HG02973 (cell line): ENCODE measurements around the gene SNX24.
"Not testable (repeated sequence)": the region's sequence is repeated elsewhere in the genome, so short reads cannot be mapped to it uniquely, and the experiment has no call there.

Source experiments
- ATAC-seq: cut with Tn5 transposase; IDR thresholded peaks from one replicate; pipeline ENCODE4 v1.9.1; 2021; ENCODE audit warnings: moderate library complexity; ENCODE audit not compliant: unreplicated experiment

Gene SNX24, protein sequence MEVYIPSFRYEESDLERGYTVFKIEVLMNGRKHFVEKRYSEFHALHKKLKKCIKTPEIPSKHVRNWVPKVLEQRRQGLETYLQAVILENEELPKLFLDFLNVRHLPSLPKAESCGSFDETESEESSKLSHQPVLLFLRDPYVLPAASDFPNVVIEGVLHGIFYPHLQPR

DNA sequence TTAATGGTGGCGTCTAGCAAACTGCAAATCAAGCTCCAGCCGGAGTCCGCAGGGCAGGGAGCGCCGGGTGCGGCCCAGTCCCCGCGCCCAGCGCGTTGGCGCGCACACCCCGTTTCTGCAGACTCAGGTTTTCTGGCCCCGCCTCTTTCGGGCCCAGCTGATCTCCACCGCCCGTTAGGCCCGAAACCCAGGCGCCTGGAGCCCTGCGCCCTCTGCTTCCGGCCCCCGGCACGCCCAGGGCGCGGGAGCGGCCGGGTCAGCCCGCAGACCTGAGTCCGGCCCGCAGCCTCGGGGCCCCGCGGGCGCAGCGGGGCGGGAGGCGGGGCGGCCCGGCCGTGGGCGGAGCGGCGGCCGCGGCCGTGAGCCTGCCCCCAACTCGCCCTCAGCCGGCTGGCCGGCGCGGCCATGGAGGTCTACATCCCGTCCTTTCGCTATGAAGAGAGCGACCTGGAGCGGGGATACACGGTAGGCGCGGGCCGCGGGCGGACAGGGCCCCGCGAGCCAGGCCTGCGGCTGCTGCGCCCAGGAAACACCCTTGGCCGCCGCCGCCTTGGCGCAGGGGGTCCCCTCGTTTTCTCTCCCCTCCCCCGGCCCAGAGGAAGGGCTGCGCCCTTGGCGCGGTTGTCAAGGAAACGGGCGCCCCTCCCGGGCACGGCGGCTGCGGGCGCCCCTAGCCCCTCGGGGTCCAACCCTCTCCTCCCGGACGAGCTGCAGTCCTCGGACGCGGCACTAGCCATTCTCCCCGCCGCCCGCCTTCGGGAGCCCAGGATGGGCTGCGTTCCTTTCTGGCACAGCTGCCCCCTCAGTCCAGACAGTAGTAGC is at the start of gene SNX24:
Gene SNX24 (plus strand): TSS at position 385 of the 822 bp plus-strand sequence. CDS start 21 bp downstream, at position 406.
- peak; percentile 74 for ATAC-seq

DNA sequence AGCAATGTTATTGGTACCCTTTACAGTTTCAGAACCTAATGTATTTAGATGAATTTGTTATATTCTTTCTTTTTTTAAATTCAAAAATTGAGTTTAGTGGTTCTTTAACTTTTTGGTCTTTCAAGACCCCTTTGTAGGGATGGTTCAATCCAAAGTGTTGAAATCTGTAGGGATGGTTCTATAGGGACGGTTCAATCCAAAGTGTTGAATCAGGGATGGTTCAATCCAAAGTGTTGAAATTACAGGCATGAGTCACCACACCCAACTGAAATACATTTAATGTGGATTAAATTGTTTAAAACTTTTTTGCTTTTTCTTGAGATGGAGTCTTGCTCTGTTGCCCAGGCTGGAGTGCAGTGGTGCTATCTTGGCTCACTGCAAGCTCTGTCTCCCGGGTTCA is 39.9 kb upstream of the SNX24 start:
- no peak for ATAC-seq

DNA sequence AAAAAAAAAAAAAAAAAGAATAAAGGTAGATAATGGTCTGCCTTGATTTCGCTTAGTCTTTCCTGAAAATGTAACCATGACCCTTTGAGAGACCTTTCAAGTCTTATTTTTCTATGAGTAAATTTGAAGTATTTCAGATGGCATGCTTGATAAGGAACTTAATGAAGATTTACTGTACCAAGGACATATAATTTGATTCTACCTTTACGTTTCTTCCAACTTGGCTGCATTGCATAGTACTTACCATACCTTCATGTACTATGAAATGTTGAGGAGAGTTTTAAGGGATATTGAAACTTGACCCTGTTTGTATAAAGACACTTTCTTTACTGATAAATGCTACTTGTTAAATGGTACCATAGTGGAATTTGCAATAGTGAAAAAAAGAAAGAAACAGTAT is 35.0 kb upstream of the SNX24 start:
- ATAC-seq: no peak

DNA sequence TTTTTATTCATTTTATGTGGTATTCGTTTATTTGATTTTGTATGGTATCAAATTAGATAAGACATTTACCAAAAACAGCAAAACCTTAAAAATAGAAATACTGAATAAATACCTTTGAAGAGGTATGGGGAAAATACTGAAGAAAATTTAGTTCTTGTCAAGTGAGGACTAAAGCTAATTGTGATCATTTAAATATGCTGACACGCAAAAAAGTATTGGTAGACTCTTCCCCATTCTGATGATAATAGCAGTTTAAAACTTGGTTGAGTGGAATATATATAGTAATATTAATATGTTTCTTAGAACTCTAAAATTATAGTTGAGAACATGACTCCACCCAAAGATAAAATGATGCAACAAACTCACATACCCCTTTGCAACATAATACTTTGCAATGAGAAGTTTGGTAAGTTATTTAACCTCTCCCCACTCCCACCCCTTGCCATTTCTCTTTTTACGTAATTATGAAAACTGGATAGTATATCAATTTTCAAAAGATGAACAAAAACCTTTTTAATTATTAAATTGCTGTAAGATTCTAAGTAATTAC is 30.1 kb upstream of the SNX24 start:
- ATAC-seq: no peak

DNA sequence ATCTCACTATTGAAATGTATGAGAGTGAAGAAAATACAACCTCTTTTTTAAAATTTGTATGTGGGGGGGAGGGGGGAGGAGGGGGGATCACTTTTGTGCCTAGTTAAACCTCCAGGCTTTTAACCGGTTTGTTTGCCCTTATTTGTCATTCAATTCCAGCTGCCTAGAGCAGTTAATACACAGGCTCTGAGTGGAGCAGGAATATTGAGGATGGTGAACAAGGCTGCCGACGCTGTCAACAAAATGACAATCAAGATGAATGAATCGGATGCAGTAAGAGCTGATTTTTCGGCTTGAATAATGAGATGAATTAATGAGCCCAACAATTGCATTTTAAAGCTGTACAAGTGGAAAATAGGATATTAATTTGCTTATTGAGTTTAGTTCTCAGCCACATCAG is 28.7 kb upstream of the SNX24 start:
- no peak for ATAC-seq

DNA sequence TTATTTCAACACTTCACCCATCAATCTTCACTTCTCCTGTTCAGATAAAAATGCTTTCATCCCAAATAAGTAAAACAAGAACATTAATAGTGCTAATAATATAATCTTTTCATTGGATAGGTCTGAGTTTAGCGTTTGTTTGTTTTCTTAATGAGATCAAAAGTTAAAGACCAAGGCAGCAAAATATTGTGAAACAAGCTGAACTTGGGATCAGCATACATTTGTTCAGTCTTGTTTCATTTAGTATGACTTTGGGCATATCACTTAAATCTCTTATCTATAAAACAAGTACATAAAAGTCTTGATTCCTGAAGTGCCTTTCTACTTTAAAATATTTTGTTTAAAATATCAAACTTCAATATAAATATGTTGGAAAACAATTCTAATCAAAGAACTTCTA is 13.4 kb upstream of the SNX24 start:
- no peak for ATAC-seq

DNA sequence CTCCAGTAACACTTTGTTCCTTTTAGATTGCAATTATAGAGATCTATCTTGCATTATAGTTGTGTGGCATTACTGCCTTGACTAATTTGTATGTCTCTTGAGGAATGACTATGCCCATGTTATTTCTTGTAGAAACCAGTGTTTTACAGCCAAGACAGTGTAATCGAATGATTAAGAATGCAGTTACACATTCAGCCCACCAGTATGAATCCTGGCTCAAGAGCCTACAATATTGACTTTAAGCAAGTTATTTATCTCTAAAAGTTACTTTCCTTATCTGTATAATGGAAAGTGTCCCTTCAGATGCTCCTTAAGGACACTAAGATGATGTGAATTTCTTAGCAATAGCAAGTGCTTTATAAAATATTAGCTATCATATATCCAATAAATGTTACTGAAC is 9.7 kb upstream of the SNX24 start:
- no peak for ATAC-seq

DNA sequence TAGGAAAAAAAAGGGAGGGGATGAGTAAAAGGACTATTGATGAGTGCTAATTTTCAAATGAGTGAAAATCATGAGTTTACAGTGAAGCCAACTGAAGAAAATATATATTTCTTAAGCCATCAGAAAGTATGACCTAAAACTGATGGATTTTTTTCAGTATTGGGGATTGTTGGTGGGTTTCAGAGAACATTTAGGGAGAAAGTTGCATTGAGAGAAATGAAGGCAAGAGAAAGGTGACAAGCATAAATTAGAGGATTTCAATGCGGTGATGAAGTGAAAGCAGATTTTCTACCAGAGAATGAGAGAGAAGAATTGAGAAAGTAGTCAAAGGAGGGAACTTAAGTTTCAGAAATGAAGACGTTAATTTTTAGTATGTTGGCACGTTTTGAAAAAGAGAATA is 8.5 kb upstream of the SNX24 start:
- no peak for ATAC-seq

DNA sequence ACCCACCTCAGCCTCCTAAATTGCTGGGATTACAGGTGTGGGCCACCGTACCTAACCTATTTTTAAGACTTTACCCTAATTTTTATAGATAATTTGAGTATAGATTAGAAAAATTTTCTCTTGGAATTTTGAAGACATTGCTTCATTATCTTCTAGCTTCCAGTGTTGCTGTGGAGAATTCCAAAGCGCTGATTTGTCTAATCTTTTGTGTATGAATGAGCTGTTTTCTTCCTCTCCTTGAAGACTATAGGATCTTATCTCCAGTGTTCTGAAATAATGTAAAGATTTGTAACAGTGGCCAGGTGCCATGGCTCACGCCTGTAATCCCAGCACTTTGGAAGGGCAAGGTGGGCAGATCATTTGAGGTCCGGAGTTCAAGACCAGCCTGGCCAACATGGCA is 5.7 kb upstream of the SNX24 start:
- ATAC-seq: no peak

DNA sequence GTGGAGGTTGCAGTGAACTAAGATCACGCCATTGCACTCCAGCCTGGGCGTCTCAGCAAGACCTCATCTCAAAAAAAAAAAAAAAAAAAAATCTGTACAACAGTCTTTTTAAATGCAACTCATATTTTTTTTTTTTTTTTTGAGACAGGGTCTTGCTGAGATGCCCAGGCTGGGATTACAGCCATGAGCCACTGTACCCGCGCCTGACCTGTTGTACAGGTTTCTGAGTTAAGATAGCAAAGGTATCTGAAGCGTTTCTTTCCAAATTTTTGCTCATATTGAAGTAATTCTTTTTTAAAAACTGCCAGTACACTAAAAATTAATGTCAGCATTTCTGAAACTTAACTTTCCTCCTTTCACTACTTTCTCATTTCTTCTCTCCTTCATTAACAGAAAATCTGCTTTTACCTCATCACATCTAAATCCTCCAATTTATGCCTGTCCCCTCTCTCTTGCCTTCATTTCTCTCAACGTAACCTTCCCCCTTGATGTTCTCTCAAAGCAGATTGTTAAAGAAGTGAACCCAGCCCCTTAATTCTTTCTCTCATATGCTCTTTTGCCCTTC is 3.3 kb upstream of the SNX24 start:
- ATAC-seq: no peak

DNA sequence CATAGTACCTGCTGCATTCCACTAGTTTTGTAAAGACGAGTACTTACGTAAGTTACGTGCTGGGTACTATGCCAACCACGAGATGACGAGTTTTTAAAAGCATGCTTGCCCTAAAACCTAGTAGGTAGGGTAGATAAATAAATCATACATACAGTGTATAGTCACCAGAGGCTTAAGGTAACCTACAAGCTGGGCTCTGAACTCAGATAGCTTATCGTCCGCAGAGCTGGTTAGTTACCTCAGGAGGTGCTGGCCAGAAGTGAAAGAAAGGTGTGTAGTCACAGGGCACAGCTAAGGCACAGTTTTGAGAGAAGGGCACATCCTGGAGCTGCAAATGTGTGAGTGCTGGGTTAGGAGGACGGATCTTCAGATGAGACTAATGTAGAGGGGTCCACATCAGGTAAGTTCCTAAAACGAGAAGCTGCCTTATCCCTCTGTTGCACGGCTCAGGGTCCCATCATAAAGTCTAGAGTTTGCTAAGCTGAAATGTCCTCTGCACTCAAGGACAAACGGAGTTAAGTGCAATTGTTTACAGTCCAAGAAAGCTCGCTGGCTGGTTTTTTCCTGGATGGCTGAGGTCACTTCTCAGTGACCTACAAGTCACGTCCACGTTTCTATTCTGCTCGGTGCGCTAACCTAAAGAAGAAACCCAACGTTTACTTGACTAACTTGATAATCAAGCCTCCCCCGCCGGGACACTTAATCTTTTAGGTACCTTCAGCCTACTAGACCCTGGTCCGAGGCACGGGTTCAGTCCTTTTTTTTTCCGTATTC is 1.1 kb upstream of the SNX24 start:
- ATAC-seq: peak; percentile 0

DNA sequence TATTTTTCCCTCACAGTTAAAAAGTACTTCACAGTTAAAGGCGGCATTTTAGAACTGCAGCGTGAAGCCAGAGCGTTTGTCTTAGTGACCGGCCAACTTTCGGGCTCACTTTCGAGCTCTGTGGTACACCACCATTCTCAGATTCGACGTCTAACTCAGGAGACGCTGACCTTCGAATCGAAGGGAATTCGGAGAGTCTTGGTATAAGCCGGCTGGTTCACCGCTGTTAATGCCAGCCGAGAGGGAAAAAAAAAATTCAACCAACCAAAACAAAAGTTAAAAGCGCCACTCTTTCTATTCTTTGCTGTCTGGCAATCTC is 544 bp upstream of the SNX24 start:
- peak; percentile 40 for ATAC-seq

DNA sequence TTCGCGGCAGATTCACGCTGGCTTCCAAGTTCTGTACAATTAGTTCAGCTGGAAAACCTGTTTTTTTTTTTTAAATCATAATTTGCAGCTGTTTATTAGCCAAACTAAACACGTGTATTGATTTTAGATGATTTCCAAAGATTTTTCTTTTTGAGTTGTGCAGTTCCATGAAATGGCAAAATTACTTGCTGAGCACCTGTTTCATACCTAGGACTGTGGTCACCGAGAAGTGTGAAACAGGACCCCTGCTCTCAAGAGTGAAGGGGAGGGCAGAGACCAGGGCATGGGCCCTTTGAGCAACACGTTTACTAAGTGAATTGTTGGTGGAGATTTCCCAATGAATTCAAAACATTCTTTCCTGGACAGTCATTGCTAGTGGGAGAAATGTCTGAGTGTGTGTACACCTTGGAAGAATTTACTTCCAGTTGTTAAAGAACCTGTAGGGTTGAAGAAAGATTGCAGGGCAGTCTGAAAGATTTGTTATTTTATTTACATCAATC is 688 bp downstream of the SNX24 start:
- no peak for ATAC-seq

DNA sequence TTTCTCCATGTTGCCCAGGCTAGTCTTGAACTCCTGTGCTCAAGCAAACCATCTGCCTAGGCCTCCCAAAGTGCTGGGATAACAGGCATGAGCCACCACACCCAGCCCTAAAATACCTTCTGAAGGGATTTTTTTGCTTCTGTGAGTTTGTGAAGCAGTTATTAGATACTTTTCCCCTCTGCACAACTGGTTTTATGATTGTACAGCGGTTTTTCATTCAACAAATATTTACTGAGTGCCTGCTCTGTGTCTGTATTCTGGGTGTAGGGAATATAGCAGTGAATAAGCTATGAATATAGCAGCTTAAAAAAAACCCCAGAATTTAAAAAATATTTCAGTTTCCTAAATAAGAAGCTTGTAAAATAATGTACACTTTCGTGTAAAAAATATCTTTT is 2.3 kb downstream of the SNX24 start:
- ATAC-seq: no peak

DNA sequence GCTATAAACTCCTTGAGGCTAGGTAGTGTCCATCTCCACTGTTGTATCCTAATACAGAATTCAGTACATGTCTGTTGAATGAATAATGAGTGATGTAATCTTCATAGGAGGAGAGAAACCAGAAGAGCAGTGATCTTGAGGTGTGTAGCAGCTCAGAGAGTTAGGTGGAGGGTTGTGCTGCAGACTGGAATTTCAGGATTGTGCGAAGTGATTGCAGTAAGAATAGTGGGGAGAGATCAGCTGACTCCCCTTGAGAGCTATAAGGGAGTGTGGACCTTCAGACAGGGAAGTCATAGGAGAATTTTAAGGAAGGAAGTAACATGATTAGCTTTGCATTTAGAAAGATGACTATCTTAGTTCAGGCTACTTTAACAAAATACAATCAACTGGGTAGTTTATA is 4.4 kb downstream of the SNX24 start:
- ATAC-seq: no peak

DNA sequence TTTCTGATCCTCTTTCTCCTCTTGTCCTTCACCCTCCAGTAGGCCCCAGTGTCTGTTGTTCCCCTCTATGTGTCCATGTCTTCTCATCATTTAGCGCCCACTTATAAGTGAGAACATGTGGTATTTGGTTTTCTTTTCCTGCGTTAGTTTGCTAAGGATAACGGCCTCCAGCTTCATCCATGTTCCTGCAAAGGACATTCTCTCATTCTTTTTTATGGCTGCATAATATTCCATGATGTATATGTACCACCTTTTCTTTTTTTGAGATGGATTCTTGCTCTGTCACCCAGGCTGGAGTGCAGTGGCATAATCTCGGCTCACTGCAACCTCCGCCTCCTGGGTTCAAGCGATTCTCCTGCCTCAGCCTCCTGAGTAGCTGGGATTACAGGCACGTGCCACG is 12.1 kb downstream of the SNX24 start:
- not testable (repeated sequence) for ATAC-seq

DNA sequence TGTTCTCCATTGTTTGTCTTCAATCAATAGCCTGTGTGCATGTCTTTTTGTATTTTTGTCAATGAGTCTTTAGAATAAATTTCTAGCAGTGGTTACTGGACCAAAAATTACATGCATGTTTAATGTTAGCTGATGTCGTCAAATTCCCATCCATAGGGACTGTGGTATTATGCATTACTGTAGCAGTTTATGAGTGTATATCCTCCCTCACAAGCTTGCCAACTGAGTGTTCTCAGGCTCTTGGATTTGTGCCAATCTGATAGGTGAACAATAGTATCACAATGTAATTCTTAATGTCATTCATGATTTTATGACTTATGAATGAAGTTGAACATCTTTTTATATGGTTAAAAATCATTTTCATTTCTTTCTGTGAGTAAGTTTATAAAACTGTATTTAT is 13.0 kb downstream of the SNX24 start:
- no peak for ATAC-seq

DNA sequence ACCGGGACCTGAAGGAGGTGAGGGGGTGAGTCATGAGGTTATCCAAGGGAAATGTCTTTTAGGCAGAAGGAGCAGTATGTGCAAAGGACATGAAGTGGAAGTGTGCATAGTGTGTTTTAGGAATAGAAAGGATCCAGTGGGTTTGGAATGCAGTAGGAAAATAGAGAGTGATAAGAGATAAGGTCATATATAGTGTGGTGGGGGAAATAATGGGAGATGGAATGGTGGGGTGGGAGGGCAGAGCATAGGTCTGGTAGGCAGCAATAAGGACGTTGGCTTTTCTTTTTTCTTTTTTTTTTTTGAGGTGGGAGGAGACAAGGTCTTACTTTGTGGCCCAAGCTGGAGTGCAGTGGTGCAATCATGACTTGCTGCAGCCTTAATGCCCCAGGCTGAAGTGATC is 17.8 kb downstream of the SNX24 start:
- no peak for ATAC-seq

DNA sequence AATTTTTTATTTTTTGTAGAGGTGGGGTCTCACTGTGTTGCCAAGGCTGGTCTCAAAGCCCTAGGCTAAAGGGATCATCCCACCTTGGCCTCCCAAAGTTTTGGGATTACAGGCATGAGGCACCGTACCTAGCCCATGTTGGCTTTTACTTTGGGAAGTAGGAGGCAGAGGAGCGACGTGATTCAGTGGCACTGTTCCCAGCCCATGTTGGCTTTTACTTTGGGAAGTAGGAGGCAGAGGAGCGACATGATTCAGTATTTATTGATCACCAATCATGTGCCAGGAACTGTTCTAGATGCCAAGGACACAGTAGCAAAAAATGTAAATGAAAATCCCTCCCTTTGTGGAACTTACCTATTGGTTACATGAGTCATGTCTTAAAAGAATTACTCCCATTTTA is 18.3 kb downstream of the SNX24 start:
- ATAC-seq: no peak

DNA sequence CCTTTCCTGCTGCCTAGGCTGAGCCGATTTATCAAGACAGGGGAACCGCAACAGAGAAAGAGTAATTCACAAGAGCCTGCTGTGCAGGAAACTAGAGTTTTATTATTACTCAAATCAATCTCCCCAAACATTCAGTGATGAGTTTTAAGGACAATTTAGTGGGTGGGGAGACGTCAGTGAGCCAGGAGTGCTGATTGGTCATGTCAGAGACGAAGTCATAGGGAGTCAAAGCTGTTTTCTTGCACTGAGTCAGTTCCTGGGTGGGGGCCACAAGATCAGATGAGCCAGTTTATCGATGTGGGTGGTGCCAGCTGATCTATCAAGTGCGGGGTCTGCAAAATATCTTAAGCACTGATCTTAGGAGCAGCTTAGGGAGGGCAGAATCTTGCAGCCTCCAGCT is 19.0 kb downstream of the SNX24 start:
- no peak for ATAC-seq

DNA sequence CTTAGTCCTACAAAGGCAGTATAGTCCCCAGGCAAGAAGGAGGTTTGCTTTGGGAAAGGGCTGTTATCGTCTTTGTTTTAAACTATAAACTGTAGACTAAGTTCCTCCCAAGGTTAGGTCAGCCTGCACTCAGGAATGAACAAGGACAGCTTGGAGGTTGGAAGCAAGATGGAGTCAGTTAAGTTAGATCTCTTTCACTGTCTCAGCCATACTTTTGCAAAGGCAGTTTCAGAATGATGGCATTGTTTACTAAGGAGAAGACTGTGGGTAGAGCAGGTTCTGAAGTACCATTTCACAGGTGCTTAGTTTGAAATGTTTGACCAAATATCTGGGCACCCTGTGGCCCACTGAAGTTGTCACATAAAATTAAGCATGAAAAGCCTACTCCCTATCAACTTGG is 19.4 kb downstream of the SNX24 start:
- ATAC-seq: no peak
